ENCODE data around the gene PRDM10.

Gene PRDM10

DNA sequence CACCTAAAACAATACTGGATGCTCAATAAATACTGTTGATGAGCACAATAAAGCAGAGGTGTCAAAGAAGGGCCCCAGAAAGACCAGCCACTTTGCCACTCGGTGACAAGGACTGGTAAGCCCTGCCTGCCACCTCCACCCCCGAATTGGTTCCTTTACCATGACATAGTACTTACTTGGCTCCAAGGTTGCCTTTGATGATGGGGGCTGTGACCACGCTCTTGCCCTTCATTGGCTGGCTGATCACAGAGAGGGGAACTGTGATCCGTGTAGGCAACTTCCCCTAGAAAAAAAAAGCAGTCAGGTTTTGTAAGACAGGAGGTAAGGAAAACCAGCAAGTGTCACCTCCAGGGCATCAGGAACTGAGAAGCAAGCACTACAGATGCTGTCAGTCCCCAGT lies 136.9 kb downstream of the PRDM10 start:
- no peak overlapping the region for H3K4me2 ChIP-seq (ENCODE audit: low read length)
- H3K79me2 ChIP-seq (ENCODE audit: insufficient read depth, low read length), result no peaks in the 10 kb centered on the region
- no peak overlapping the region for H2AFZ ChIP-seq (ENCODE audit: low read length)
- H3K9ac ChIP-seq (ENCODE audit: low read length), result no peak overlapping the region
- H4K20me1 ChIP-seq (ENCODE audit: insufficient read depth, low read length), result no peaks in the 10 kb centered on the region
- H3F3A ChIP-seq (ENCODE audit: insufficient read depth, low read length), result no peaks in the 10 kb centered on the region
- no peaks in the 10 kb centered on the region for H3K9me2 ChIP-seq (ENCODE audit: low read depth, low read length)
- H3K27ac ChIP-seq (ENCODE audit: low read depth, low read length, poor library complexity, severe bottlenecking), result no peak overlapping the region
- no peaks in the 10 kb centered on the region for H3K27me3 ChIP-seq (ENCODE audit: insufficient read depth, low read length)
- peaks cover 70% of the 10 kb centered on the region for H3K36me3 ChIP-seq (ENCODE audit: insufficient read depth, low read length)
- no peak for TF ChIP-seq EZH2 (IDR thresholded peaks at IDR 0.05; ENCODE audit: borderline replicate concordance, low read length)
- TF ChIP-seq, protein P1, sequence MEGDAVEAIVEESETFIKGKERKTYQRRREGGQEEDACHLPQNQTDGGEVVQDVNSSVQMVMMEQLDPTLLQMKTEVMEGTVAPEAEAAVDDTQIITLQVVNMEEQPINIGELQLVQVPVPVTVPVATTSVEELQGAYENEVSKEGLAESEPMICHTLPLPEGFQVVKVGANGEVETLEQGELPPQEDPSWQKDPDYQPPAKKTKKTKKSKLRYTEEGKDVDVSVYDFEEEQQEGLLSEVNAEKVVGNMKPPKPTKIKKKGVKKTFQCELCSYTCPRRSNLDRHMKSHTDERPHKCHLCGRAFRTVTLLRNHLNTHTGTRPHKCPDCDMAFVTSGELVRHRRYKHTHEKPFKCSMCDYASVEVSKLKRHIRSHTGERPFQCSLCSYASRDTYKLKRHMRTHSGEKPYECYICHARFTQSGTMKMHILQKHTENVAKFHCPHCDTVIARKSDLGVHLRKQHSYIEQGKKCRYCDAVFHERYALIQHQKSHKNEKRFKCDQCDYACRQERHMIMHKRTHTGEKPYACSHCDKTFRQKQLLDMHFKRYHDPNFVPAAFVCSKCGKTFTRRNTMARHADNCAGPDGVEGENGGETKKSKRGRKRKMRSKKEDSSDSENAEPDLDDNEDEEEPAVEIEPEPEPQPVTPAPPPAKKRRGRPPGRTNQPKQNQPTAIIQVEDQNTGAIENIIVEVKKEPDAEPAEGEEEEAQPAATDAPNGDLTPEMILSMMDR (IDR thresholded peaks at IDR 0.05; ENCODE audit: low read length), result no peak
- H3K4me3 ChIP-seq (ENCODE audit: low read depth, low read length, poor library complexity, severe bottlenecking), result no peak overlapping the region
- no peaks in the 10 kb centered on the region for H3K9me3 ChIP-seq (ENCODE audit: low read length)
- H3K4me1 ChIP-seq (ENCODE audit: insufficient read depth, low read length, severe bottlenecking), result no peaks in the 10 kb centered on the region

DNA sequence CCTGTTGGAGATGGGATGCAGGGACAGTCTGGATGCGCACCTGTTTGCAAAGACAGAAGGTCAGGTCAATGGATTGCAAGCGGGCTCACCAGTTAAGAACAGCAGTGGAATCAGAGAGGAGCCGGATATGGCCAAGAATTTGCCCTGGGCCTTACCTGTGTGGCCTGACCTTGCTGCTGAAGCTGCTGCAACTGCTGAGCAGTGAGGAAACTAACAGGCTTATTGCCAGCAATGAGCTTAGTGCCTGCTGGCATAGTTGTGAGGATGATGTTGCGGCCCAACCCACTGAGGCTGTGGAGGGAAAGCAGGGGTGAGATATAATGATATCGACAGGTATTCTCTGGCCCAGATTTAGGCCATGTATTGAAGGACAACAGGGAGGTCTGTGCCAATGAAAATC lies 137.8 kb downstream of the PRDM10 start:
- Histone ChIP-seq H3F3A (ENCODE audit: insufficient read depth, low read length) (no peaks in the 10 kb centered on the region), H3K27ac (ENCODE audit: low read depth, low read length, poor library complexity, severe bottlenecking) (no peak overlapping the region)

DNA sequence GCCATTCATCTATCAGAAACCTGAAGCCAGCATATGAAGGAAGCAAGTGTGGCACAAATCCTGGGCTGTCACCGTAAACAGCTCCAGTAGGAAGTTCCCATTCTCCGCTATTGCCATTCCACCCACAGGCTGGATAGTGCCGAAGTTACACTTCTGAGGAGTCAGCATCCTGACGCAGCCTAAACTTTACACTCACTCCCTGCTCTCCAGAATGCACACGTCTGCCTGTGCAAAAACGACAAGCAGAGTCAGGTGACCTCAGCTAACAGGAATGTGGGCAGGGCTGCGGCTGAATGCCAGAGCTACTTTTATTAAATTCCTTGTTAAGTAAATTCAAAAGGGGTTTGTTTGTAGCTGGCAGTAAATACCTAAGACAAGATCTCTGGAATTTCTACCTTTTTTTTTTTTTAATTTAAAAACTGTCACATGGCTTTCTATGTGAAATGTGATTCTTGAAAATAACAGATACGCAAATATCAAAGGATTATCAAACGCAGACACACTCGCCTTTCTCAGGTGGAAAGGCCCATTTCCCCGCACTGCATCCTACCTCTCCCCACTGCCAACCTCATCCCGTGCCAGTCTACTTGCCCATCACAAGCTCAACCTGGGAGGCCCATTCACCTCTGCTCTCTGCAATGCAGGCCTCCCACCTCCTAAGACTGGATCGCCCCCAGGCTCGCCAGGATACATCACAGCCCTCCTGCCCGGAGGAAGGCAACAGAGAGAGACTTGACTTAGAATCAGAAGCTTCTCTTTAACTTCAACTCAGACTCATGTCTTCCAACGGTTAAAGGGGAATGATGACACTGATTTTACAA lies 140.7 kb downstream of the PRDM10 start:
- Histone ChIP-seq H3K4me3 (ENCODE audit: low read depth, low read length, poor library complexity, severe bottlenecking) (no peak overlapping the region), H3K9ac (ENCODE audit: low read length) (no peak overlapping the region), H3K27me3 (ENCODE audit: insufficient read depth, low read length) (no peaks in the 10 kb centered on the region), H3K9me3 (ENCODE audit: low read length) (no peaks in the 10 kb centered on the region), H3K4me2 (ENCODE audit: low read length) (no peak overlapping the region), H2AFZ (ENCODE audit: low read length) (no peak overlapping the region), H3K79me2 (ENCODE audit: insufficient read depth, low read length) (no peaks in the 10 kb centered on the region), H3K36me3 (ENCODE audit: insufficient read depth, low read length) (peaks cover 35% of the 10 kb centered on the region), H3K9me2 (ENCODE audit: low read depth, low read length) (no peaks in the 10 kb centered on the region), H3F3A (ENCODE audit: insufficient read depth, low read length) (no peaks in the 10 kb centered on the region), H3K4me1 (ENCODE audit: insufficient read depth, low read length, severe bottlenecking) (no peaks in the 10 kb centered on the region), H3K27ac (ENCODE audit: low read depth, low read length, poor library complexity, severe bottlenecking) (no peak overlapping the region), H4K20me1 (ENCODE audit: insufficient read depth, low read length) (no peaks in the 10 kb centered on the region)
- TF ChIP-seq, protein P1 (IDR thresholded peaks at IDR 0.05; ENCODE audit: low read length), result no peak
- TF ChIP-seq EZH2 (IDR thresholded peaks at IDR 0.05; ENCODE audit: borderline replicate concordance, low read length), result no peak

More for the DNA sequence above, 137.8 kb downstream of the PRDM10 start:
- no peak overlapping the region for H3K4me3 ChIP-seq (ENCODE audit: low read depth, low read length, poor library complexity, severe bottlenecking)
- H3K27me3 ChIP-seq (ENCODE audit: insufficient read depth, low read length), result no peaks in the 10 kb centered on the region
- no peaks in the 10 kb centered on the region for H3K9me2 ChIP-seq (ENCODE audit: low read depth, low read length)
- TF ChIP-seq, protein P1 (IDR thresholded peaks at IDR 0.05; ENCODE audit: low read length), result no peak
- no peak for TF ChIP-seq EZH2 (IDR thresholded peaks at IDR 0.05; ENCODE audit: borderline replicate concordance, low read length)
- H3K36me3 ChIP-seq (ENCODE audit: insufficient read depth, low read length), result peaks cover 61% of the 10 kb centered on the region
- no peak overlapping the region for H3K4me2 ChIP-seq (ENCODE audit: low read length)
- H2AFZ ChIP-seq (ENCODE audit: low read length), result no peak overlapping the region
- H3K9me3 ChIP-seq (ENCODE audit: low read length), result no peaks in the 10 kb centered on the region
- no peak overlapping the region for H3K9ac ChIP-seq (ENCODE audit: low read length)
- H3K79me2 ChIP-seq (ENCODE audit: insufficient read depth, low read length), result no peaks in the 10 kb centered on the region
- H3K4me1 ChIP-seq (ENCODE audit: insufficient read depth, low read length, severe bottlenecking), result no peaks in the 10 kb centered on the region
- H4K20me1 ChIP-seq (ENCODE audit: insufficient read depth, low read length), result no peaks in the 10 kb centered on the region

Data from OCI-LY1 (cell line).